GM23338 (cell line): ENCODE results near the gene SOX11. TPM values are rescaled to one million over a fixed set of nuclear protein-coding genes. Genes with fewer than 3 reads are reported as not detected.

Source experiments
- ATAC-seq: fragments of 200-7000 bp; cut with Tn5 transposase; 3 replicates; pipeline ENCODE4 v1.9.1; 2020
- DNase-seq: peaks from one replicate; pipeline ENCODE4 v3.0.0-alpha.2; 2015; ENCODE audit warnings: low spot score
- H2AFZ ChIP-seq: fragments of 200-600 bp; sonication (generic); 2 replicates; pipeline ENCODE4 v1.8.0; 2016; ENCODE audit warnings: antibody characterized with exemption, mild to moderate bottlenecking, moderate library complexity
- H3F3A ChIP-seq: fragments of 200-600 bp; sonication (generic); replicated peaks from 2 replicates; pipeline ENCODE4 v1.8.0; 2017; ENCODE audit warnings: antibody characterized with exemption, mixed run types, low read depth
- H3K27ac ChIP-seq: fragments of 200-600 bp; sonication (generic); 2 replicates; pipeline ENCODE4 v1.6.1; 2016; ENCODE audit warnings: low read depth
- H3K27me3 ChIP-seq: fragments of 200-600 bp; sonication (generic); 2 replicates; pipeline ENCODE4 v1.8.0; 2016; ENCODE audit warnings: mild to moderate bottlenecking, mixed run types, moderate library complexity; ENCODE audit not compliant: insufficient read depth
- H3K36me3 ChIP-seq: fragments of 200-600 bp; sonication (generic); 2 replicates; pipeline ENCODE4 v1.8.0; 2016; ENCODE audit warnings: mild to moderate bottlenecking; ENCODE audit not compliant: insufficient read depth
- H3K4me1 ChIP-seq: fragments of 200-600 bp; sonication (generic); 2 replicates; pipeline ENCODE4 v1.8.0; 2016; ENCODE audit warnings: mild to moderate bottlenecking, moderate library complexity; ENCODE audit not compliant: insufficient read depth
- H3K4me2 ChIP-seq: fragments of 200-600 bp; sonication (generic); 2 replicates; pipeline ENCODE4 v1.7.1; 2017; ENCODE audit warnings: mixed run types
- H3K4me3 ChIP-seq: fragments of 200-600 bp; sonication (generic); 2 replicates; pipeline ENCODE4 v1.6.1; 2016; ENCODE audit warnings: mixed run types
- H3K79me2 ChIP-seq: fragments of 200-600 bp; sonication (generic); replicated peaks from 2 replicates; pipeline ENCODE4 v1.8.0; 2017; ENCODE audit warnings: mild to moderate bottlenecking; ENCODE audit not compliant: insufficient read depth
- H3K9me2 ChIP-seq: fragments of 200-600 bp; sonication (generic); 2 replicates; pipeline ENCODE4 v1.8.0; 2017; ENCODE audit not compliant: insufficient read depth
- H4K20me1 ChIP-seq: fragments of 200-600 bp; sonication (generic); replicated peaks from 2 replicates; pipeline ENCODE4 v1.8.0; 2017; ENCODE audit warnings: mild to moderate bottlenecking; ENCODE audit not compliant: insufficient read depth
- H3K27ac Mint-ChIP-seq: 2 replicates; pipeline ENCODE4 v1.8.0; 2020; ENCODE audit warnings: inconsistent platforms, mild to moderate bottlenecking, moderate library complexity, mixed read lengths
- H3K27me3 Mint-ChIP-seq: 3 replicates; pipeline ENCODE4 v1.8.0; 2022; ENCODE audit warnings: low read depth, mild to moderate bottlenecking, moderate library complexity, mixed read lengths, inconsistent platforms; ENCODE audit not compliant: insufficient read depth, poor library complexity
- H3K36me3 Mint-ChIP-seq: 3 replicates; pipeline ENCODE4 v1.8.0; 2021; ENCODE audit warnings: low read depth, mild to moderate bottlenecking, inconsistent platforms, moderate library complexity, mixed read lengths
- H3K4me1 Mint-ChIP-seq: 3 replicates; pipeline ENCODE4 v1.8.0; 2020; ENCODE audit warnings: mild to moderate bottlenecking, inconsistent platforms, mixed read lengths
- H3K4me3 Mint-ChIP-seq: 3 replicates; pipeline ENCODE4 v1.8.0; 2021; ENCODE audit warnings: moderate library complexity, mild to moderate bottlenecking, inconsistent platforms, mixed read lengths
- H3K9me3 Mint-ChIP-seq: 3 replicates; pipeline ENCODE4 v1.8.0; 2020; ENCODE audit warnings: moderate library complexity, mild to moderate bottlenecking, inconsistent platforms, mixed read lengths
- CREB1 ChIP-seq: fragments of 250-450 bp; sonication (Bioruptor Pico); IDR thresholded peaks from 2 replicates; pipeline ENCODE4 v1.5.0; 2020; ENCODE audit warnings: low read depth, mild to moderate bottlenecking, moderate library complexity
- EZH2 ChIP-seq: fragments of 200-600 bp; sonication (generic); IDR thresholded peaks from one replicate; pipeline ENCODE4 v1.8.0; 2017; ENCODE audit warnings: antibody characterized with exemption, mild to moderate bottlenecking, low read depth; ENCODE audit not compliant: unreplicated experiment
- JUNB ChIP-seq: IDR thresholded peaks from one replicate; pipeline ENCODE4 v1.6.1; 2016; ENCODE audit warnings: antibody characterized with exemption; ENCODE audit not compliant: unreplicated experiment
- NANOG ChIP-seq: IDR thresholded peaks from 2 replicates; pipeline ENCODE4 v1.6.1; 2016; ENCODE audit warnings: antibody characterized with exemption, borderline replicate concordance
- POLR2AphosphoS5 ChIP-seq: IDR thresholded peaks from 2 replicates; pipeline ENCODE4 v1.6.1; 2016; ENCODE audit warnings: antibody characterized with exemption, low read depth
- STAT1 ChIP-seq: IDR thresholded peaks from one replicate; pipeline ENCODE4 v1.6.1; 2016; ENCODE audit warnings: antibody characterized with exemption; ENCODE audit not compliant: unreplicated experiment
- ZNF331 ChIP-seq: fragments of 250-450 bp; sonication (Bioruptor Pico); IDR thresholded peaks from 2 replicates; pipeline ENCODE4 v1.5.0; 2020; ENCODE audit warnings: low read depth, mild to moderate bottlenecking, moderate library complexity
- ZNF462 ChIP-seq: fragments of 250-450 bp; sonication (Bioruptor Pico); IDR thresholded peaks from 2 replicates; pipeline ENCODE4 v1.5.0; 2020; ENCODE audit warnings: mild to moderate bottlenecking, moderate library complexity
- polyA plus RNA-seq: library from polyadenylated mRNA; unstranded; fragments of >200 nt; fragmentation: Nextera tagmentation; extraction: Ambion mirVana; gene quantifications from 2 replicates; pipeline ENCODE4 v1.2.1, GENCODE V29; 2016
- total RNA-seq: library from RNA; depleted of rRNA; stranded (reverse); fragments of >200 nt; shearing (Covaris generic); gene quantifications from 2 replicates; pipeline ENCODE4 v1.2.3, GENCODE V29; 2014
- TF ChIP-seq, protein P1 (sequence below), 2 experiments: fragments of 200-600 bp in 1 of 2; sonication (generic) in 1 of 2; conservative IDR thresholded peaks; 2 replicates each; pipeline versions ENCODE4 v1.5.1 to v1.6.1; 2016 to 2017; ENCODE audit warnings: antibody characterized with exemption in 2 of 2, low read depth in 2 of 2, mild to moderate bottlenecking in 2 of 2, moderate library complexity in 1 of 2

SOX11 gene
- total and polyA plus RNA-seq, 2 experiments from 2014 or later, result 26.5 to 33.2 TPM

DNA sequence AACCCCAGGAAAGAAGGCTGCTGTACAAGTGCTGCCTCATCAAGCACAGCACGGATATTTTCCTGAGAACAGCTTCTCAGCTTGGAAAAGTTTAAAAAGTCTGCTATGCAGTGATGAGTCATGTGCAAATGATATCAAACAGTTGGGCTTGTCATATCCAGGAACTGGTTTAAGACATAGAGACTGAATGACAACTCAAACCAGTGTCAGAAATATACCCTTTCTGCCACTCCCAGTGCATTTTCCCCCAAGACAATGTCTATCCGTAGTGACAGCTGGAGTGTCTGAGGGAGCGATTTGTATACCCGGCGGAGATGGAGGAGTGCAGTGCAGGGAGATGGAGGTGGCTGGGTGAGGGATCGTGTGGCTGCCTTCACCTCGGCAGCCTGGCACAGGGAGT is 28.2 kb downstream of the SOX11 start (continued):
- TF ChIP-seq ZNF462 (no peak), ZNF331 (CRISPR knock-in tag) (no peak)

- Mint-ChIP-seq H3K36me3 (peaks cover 5% of the 10 kb centered on the region; the same call in 1 of the 3 replicates), H3K4me3 (no peak overlapping the region), H3K4me1 (peaks cover 24% of the 10 kb centered on the region), H3K27ac (no peak overlapping the region), H3K27me3 (peaks cover 3% of the 10 kb centered on the region), H3K9me3 (peaks cover 15% of the 10 kb centered on the region)
- H3K4me2 ChIP-seq, result no peak overlapping the region
- H3K9me2 ChIP-seq, result no peaks in the 10 kb centered on the region; the same call in 1 of the 2 replicates
- ATAC-seq (no peak), DNase-seq (no peak)
- H3K4me3 ChIP-seq, result no peak overlapping the region
- no peaks in the 10 kb centered on the region; the same call in 1 of the 2 replicates for H3K36me3 ChIP-seq
- no peaks in the 10 kb centered on the region for H3K79me2 ChIP-seq
- H3K4me1 ChIP-seq, result peaks cover 6% of the 10 kb centered on the region
- H4K20me1 ChIP-seq, result no peaks in the 10 kb centered on the region
- no peak overlapping the region for H3K27ac ChIP-seq
- no peak overlapping the region for H2AFZ ChIP-seq
- H3K27me3 ChIP-seq, result no peaks in the 10 kb centered on the region
- 0 out of 2 replicates have a peak, but pooled peaks cover 5% of the 10 kb centered on the region for H3F3A ChIP-seq
- TF ChIP-seq JUNB (no peak), POLR2AphosphoS5 (no peak), NANOG (no peak), ZNF462 (no peak), EZH2 (no peak), STAT1 (no peak), CREB1 (CRISPR knock-in tag) (no peak)
- TF ChIP-seq, protein P1, sequence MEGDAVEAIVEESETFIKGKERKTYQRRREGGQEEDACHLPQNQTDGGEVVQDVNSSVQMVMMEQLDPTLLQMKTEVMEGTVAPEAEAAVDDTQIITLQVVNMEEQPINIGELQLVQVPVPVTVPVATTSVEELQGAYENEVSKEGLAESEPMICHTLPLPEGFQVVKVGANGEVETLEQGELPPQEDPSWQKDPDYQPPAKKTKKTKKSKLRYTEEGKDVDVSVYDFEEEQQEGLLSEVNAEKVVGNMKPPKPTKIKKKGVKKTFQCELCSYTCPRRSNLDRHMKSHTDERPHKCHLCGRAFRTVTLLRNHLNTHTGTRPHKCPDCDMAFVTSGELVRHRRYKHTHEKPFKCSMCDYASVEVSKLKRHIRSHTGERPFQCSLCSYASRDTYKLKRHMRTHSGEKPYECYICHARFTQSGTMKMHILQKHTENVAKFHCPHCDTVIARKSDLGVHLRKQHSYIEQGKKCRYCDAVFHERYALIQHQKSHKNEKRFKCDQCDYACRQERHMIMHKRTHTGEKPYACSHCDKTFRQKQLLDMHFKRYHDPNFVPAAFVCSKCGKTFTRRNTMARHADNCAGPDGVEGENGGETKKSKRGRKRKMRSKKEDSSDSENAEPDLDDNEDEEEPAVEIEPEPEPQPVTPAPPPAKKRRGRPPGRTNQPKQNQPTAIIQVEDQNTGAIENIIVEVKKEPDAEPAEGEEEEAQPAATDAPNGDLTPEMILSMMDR (conservative IDR thresholded peaks at IDR 0.05; ENCODE audit: low read depth in 2 of 2), result no peak
These were observed 30.1 kb downstream of the SOX11 start for GRCh38 chr2:5722236-5722635.
